NCI-H446 (cell line): ENCODE results near the gene MYL1.

ENCODE experiments used
- DNase-seq, 2 experiments: peaks; one replicate each; lab custom pipeline; 2025; lab: John Stamatoyannopoulos, UW

MYL1 gene

GRCh38 chr2:210267698-210268097 is 47.3 kb downstream of the MYL1 start:
- no peak for DNase-seq

GRCh38 chr2:210264282-210264681 is 50.7 kb downstream of the MYL1 start:
- no peak for DNase-seq

- DNase-seq: no peak
Observed at GRCh38 chr2:210263841-210264240, 51.1 kb downstream of the MYL1 start.

GRCh38 chr2:210262036-210262435 is 52.9 kb downstream of the MYL1 start:
- no peak for DNase-seq

- no peak for DNase-seq
Observed at GRCh38 chr2:210259687-210260086, 55.3 kb downstream of the MYL1 start.

- no peak for DNase-seq
Observed at GRCh38 chr2:210252699-210253606, 62.0 kb downstream of the MYL1 start.

GRCh38 chr2:210250622-210251021 is 64.4 kb downstream of the MYL1 start:
- no peak for DNase-seq
